ENCODE data around the gene ACVR1B.

ACVR1B gene

GRCh38 chr12:51951199-51951842, at the start of gene ACVR1B:
Gene ACVR1B, plus strand, starts transcription at chr12:51951699. Its CDS starts 45 bp downstream, at chr12:51951744.
- DNase-seq: peak; percentile 25

- no peak for DNase-seq
These were observed 49.6 kb upstream of the ACVR1B start for GRCh38 chr12:51901881-51902280.

- no peak for DNase-seq
These were observed 46.5 kb upstream of the ACVR1B start for GRCh38 chr12:51904951-51905470.

- DNase-seq: no peak
These were observed 45.7 kb upstream of the ACVR1B start for GRCh38 chr12:51905471-51906429.

GRCh38 chr12:51906430-51907082, 44.9 kb upstream of the ACVR1B start:
- DNase-seq: no peak

GRCh38 chr12:51907083-51907855, 44.2 kb upstream of the ACVR1B start, which contains the start of gene ACVRL1:
Gene ACVRL1, plus strand, starts transcription at chr12:51907504. Its CDS starts 4,971 bp downstream, at chr12:51912475.
- DNase-seq: no peak

GRCh38 chr12:51907856-51908425, 43.6 kb upstream of the ACVR1B start:
- no peak for DNase-seq

GRCh38 chr12:51908876-51909592, 42.5 kb upstream of the ACVR1B start:
- DNase-seq: no peak

- no peak for DNase-seq
These were observed 41.3 kb upstream of the ACVR1B start for GRCh38 chr12:51910168-51910567.

GRCh38 chr12:51910691-51911090, 40.8 kb upstream of the ACVR1B start:
- DNase-seq: no peak

- no peak for DNase-seq
These were observed 40.2 kb upstream of the ACVR1B start for GRCh38 chr12:51911307-51911706.

GRCh38 chr12:51911788-51912711, 39.4 kb upstream of the ACVR1B start:
- no peak for DNase-seq

- no peak for DNase-seq
These were observed 38.1 kb upstream of the ACVR1B start for GRCh38 chr12:51913071-51914033.

GRCh38 chr12:51914034-51914923, 37.2 kb upstream of the ACVR1B start:
- no peak for DNase-seq

GRCh38 chr12:51915003-51915625, 36.4 kb upstream of the ACVR1B start:
- no peak for DNase-seq

- DNase-seq: no peak
These were observed 35.5 kb upstream of the ACVR1B start for GRCh38 chr12:51915951-51916350.

GRCh38 chr12:51917041-51917590, 34.4 kb upstream of the ACVR1B start:
- no peak for DNase-seq

All from GOT3 (cell line).